Panc1 (cell line): ENCODE results near the gene FRMD1. TPM values are rescaled to one million over a fixed set of nuclear protein-coding genes. Genes with fewer than 3 reads are reported as not detected.

Experiments used
- ATAC-seq: fragments of 200-7000 bp; cut with Tn5 transposase; 2 replicates; pipeline ENCODE4 v1.9.1; 2020; ENCODE audit warnings: mild to moderate bottlenecking, moderate library complexity
- BruUV-seq: library from RNA; stranded (reverse); fragments of 400-500 nt; replicated peaks from 2 replicates; lab custom pipeline; 2021; lab: Mats Ljungman, UMichigan
- CTCF ChIA-PET: fragments of 300-600 bp; sonication (Branson Sonifier 250); formaldehyde crosslinking; loops from one replicate; lab custom pipeline; 2022; ENCODE audit warnings: antibody characterized with exemption; lab: Charles Lee
- POLR2A ChIA-PET: fragments of 300-600 bp; sonication (Branson Sonifier 250); formaldehyde crosslinking; loops from one replicate; lab custom pipeline; 2022; ENCODE audit warnings: antibody characterized with exemption; lab: Charles Lee
- DNase-seq: peaks from one replicate; pipeline ENCODE4 v3.0.0-alpha.2; 2010; ENCODE audit warnings: low read depth, low spot score
- H3K27ac ChIP-seq: 2 replicates; pipeline ENCODE4 v1.5.1; 2011; ENCODE audit warnings: mild to moderate bottlenecking, low read length, inconsistent platforms
- H3K27me3 ChIP-seq: fragments of 200-500 bp; sonication (Bioruptor generic); 2 replicates; pipeline ENCODE4 v1.6.0; 2014; ENCODE audit warnings: low read length, inconsistent platforms; ENCODE audit not compliant: control insufficient read depth, insufficient read depth
- H3K36me3 ChIP-seq: fragments of 200-500 bp; sonication (Bioruptor generic); 2 replicates; pipeline ENCODE4 v1.5.1; 2014; ENCODE audit warnings: inconsistent platforms, mild to moderate bottlenecking, low read length, moderate library complexity; ENCODE audit not compliant: control insufficient read depth, insufficient read depth
- H3K4me1 ChIP-seq: 2 replicates; pipeline ENCODE4 v1.5.1; 2011; ENCODE audit warnings: inconsistent platforms, mild to moderate bottlenecking, low read length, moderate library complexity; ENCODE audit not compliant: control insufficient read depth, insufficient read depth
- H3K4me3 ChIP-seq, 2 experiments: 2 replicates each; pipeline ENCODE4 v1.5.1; 2011 to 2012; ENCODE audit warnings: low read depth in 2 of 2, low read length in 2 of 2, mild to moderate bottlenecking in 2 of 2, inconsistent platforms in 1 of 2, moderate library complexity in 1 of 2
- H3K9me3 ChIP-seq: fragments of 200-500 bp; sonication (Bioruptor generic); 2 replicates; pipeline ENCODE4 v1.5.1; 2014; ENCODE audit warnings: low read depth, mild to moderate bottlenecking, inconsistent platforms, low read length, moderate library complexity; ENCODE audit not compliant: control insufficient read depth, insufficient read depth
- CTCF ChIP-seq: fragments of 450-650 bp; IDR thresholded peaks from 2 replicates; pipeline ENCODE4 v1.5.1; 2017; ENCODE audit warnings: mild to moderate bottlenecking
- POLR2AphosphoS5 ChIP-seq: IDR thresholded peaks from 2 replicates; pipeline ENCODE4 v1.6.1; 2012; ENCODE audit warnings: mild to moderate bottlenecking, low read depth, low read length, moderate library complexity
- REST ChIP-seq, 2 experiments: IDR thresholded peaks; 2 replicates each; pipeline ENCODE4 v1.6.1; 2011 to 2012; ENCODE audit warnings: low read depth in 2 of 2, control low read depth in 1 of 2, low read length in 1 of 2, mild to moderate bottlenecking in 1 of 2, moderate library complexity in 1 of 2; ENCODE audit not compliant: insufficient read depth in 1 of 2
- SIN3A ChIP-seq: IDR thresholded peaks from 2 replicates; pipeline ENCODE4 v1.6.1; 2012; ENCODE audit warnings: low read depth, mild to moderate bottlenecking, low read length, moderate library complexity, borderline replicate concordance; ENCODE audit not compliant: insufficient read depth
- TCF7L2 ChIP-seq: IDR thresholded peaks from 2 replicates; pipeline ENCODE4 v1.6.1; 2011; ENCODE audit warnings: mild to moderate bottlenecking, low read depth, low read length, inconsistent platforms
- in situ Hi-C: cut with HindIII; loops from 2 replicates; pipeline ENCODE4 v1.10.0; 2016; ENCODE audit warnings: low sequenced_read_pairs, low pct_unique_long_range_greater_than_20kb
- intact Hi-C: fragments of 100-400 bp; cut with micrococcal nuclease; formaldehyde crosslinking; loops from one replicate; pipeline ENCODE4 v1.10.0; 2022; ENCODE audit not compliant: unreplicated experiment
- total RNA-seq: library from RNA; stranded (reverse); gene quantifications from one replicate; pipeline ENCODE4 v1.2.1, GENCODE V29; 2021; ENCODE audit not compliant: unreplicated experiment

Gene FRMD1
- total RNA-seq, 1 experiment from 2014 or later, result 0.15 TPM

- ATAC-seq, result no peak
Measured at GRCh38 chr6:168111911-168112310, 32.9 kb upstream of the FRMD1 start.

GRCh38 chr6:168110437-168110836, 31.4 kb upstream of the FRMD1 start:
- H3K27ac ChIP-seq, result no peak overlapping the region
- DNase-seq (no peak), ATAC-seq (no peak)
- no peaks in the 10 kb centered on the region for H3K9me3 ChIP-seq
- no peaks in the 10 kb centered on the region for H3K36me3 ChIP-seq
- no TSS peak for BruUV-seq
- no peaks in the 10 kb centered on the region for H3K27me3 ChIP-seq
- in situ Hi-C loops (no loop called here), intact Hi-C loops (no loop called here)
- no peak for TF ChIP-seq REST (IDR thresholded peaks at IDR 0.05; ENCODE audit: insufficient read depth in 1 of 2, low read depth in 2 of 2, low read length in 1 of 2)
- no peak for TF ChIP-seq SIN3A
- no peak for TF ChIP-seq CTCF
- TF ChIP-seq POLR2AphosphoS5, result no peak
- TF ChIP-seq TCF7L2, result no peak
- POLR2A ChIA-PET, result no interaction called here
- no peak overlapping the region for H3K4me3 ChIP-seq
- CTCF ChIA-PET, result no interaction called here
- no peaks in the 10 kb centered on the region for H3K4me1 ChIP-seq

More at GRCh38 chr6:168111911-168112310, 32.9 kb upstream of the FRMD1 start:
- Histone ChIP-seq H3K4me3 (no peak overlapping the region), H3K27me3 (no peaks in the 10 kb centered on the region), H3K36me3 (no peaks in the 10 kb centered on the region), H3K9me3 (no peaks in the 10 kb centered on the region), H3K4me1 (no peaks in the 10 kb centered on the region), H3K27ac (no peak overlapping the region)
- TF ChIP-seq POLR2AphosphoS5 (no peak), CTCF (no peak), TCF7L2 (no peak), SIN3A (no peak), REST (IDR thresholded peaks at IDR 0.05; ENCODE audit: insufficient read depth in 1 of 2, low read depth in 2 of 2, low read length in 1 of 2) (no peak)
- in situ Hi-C loops, result no loop called here
- ChIA-PET POLR2A (no interaction called here), CTCF (no interaction called here)
- no TSS peak for BruUV-seq
- intact Hi-C loops, result no loop called here
- no peak for DNase-seq
